Measurements from ENCODE around the gene DDX4. TPM values are rescaled to one million over a fixed set of nuclear protein-coding genes. Genes with fewer than 3 reads are reported as not detected.
"Not testable (repeated sequence)": the region's sequence is repeated elsewhere in the genome, so short reads cannot be mapped to it uniquely, and the experiment has no call there.

DDX4 gene
- 0.83 and 1.3 TPM in 2 replicates for total RNA-seq

DNA sequence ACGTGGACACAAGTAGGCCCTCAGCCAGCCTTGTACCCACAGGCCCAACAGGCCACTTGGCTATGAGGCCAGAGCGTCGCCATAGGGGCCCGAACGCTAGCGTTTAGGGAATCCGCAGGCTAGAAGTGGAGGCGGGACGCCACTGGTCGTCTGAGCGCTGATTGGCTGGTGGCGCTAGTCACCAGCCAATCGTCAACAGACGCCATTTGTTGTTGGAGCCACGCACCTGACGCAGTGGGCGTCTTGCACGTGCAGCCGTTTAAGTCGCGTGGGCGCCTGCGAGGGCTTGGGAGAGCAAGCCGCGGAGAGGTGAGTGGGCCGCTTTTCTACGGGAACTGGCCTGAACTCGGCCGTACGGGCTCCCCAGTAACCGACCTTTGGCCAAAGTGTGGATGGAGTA, at the start of gene DDX4:
Gene DDX4 (plus strand): TSS at position 269 of the 400 bp plus-strand sequence. CDS start 903 bp downstream, outside the sequence.
- intact Hi-C loops (cut with micrococcal nuclease): no loop called here

DNA sequence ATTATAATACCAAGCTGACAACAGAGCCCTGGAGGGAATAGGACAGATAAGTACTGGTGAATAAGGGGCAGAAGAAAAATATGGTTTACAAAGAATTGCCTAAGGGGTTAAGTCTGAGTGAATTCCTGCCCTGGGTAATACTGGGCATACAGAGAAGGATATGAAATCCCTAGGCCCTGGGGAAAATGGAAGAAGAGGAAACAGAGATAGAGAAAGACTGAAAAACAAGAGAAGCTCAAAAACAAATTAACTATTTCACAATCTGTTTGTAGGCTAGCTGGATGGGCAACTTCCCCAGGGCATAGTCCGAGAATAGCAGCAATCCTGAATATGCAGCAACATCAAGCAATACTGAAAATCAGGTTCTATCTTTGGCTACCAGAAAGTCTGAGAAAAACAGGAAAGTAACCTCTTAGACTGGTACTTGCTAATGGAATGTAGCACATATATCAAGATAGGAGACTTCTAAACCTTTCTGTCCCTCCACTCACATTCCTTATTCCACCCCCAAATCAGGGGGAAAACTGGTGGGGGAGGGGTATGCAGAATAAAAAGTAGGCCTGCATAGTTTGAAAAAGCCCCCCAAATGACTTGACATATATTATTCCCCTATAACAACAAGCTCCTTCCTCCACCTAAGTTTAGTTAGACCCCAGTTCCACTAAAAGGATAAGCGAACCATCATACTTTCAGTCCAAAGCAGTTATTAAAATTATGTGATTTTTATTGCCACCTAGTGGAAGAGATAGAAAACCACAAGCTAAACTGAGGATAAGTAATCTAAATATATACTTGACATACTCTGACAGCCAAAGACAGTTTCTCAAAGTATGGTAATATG, 46.4 kb upstream of the DDX4 start:
- intact Hi-C loops (cut with micrococcal nuclease): loop anchor here (1.0 to 5.0 kb wide), 7 partner anchors 89 to 519 kb away; partner anchors contain the start of genes MCIDAS and PLPP1

DNA sequence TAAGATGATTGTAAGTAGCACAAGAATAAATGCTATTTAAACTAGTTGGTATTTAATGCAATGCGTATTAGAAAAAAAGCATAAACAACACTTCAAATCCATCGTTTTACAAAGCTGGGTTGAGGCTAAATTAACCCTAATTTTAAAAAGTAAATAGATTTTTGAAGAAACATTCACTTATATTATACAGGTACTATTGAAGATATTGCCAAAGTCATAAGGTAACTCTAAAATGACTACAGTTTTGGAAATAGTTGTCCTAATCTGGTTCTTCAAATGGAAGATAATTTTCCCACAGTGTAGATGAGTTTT, 45.8 kb upstream of the DDX4 start:
- intact Hi-C loops (cut with micrococcal nuclease): loop anchor here (1.0 to 5.0 kb wide), 6 partner anchors 90 to 520 kb away; partner anchors contain the start of genes MCIDAS and PLPP1

DNA sequence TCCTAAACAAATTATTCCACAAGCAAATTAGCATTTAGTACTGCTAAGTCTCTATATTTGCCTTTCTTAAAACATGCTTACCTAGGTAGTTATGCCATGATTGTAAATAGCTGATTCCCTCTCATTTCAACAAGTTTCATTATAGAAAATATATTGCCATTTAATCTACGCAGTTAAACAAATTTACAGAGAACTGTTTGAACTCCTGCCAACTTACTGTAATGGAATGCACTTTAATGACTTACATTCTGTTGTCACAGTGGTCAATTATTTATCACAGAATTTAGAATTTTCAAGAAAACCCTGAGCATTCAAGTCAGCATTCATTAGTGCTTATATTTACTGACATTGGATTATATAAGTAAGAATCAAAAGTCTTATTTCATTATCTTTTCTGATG, 45.4 kb upstream of the DDX4 start:
- intact Hi-C loops (cut with micrococcal nuclease): loop anchor here (1.0 to 5.0 kb wide), 6 partner anchors 90 to 520 kb away; partner anchors contain the start of genes MCIDAS and PLPP1

DNA sequence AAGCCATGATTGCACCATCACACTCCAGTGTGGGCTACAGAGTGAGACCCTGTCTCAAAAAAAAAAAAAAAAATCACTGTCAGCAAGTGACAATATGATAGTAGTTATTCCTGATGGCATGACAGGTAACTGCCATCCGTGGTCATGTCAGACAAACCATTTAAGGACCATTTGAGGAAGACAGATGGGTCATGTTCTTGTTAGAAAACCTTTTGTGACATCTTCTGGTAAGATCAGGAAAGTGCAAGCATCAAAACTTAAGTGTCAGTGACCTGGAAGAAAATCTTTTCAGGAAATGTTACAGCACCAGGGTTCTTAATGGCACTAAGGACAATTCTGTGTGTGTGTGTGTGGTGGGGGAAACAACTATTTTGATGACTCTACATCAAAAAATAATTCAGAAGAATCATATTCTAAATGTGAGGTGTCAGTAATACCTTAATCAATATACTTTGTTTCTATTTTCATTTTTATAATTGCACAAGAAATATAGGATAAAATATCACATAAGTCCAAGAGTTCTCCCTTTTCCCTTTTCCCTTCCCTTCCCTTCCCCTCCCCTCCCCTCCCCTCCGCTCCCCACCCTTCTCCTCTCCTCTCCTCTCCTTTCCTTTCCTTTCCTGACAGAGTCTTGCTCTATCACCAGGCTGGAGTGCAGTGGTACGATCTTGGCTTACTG, 43.6 kb upstream of the DDX4 start:
- intact Hi-C loops (cut with micrococcal nuclease): loop anchor here (5.0 kb wide), 1 partner anchor 92 kb away; no protein-coding TSS in a partner anchor

DNA sequence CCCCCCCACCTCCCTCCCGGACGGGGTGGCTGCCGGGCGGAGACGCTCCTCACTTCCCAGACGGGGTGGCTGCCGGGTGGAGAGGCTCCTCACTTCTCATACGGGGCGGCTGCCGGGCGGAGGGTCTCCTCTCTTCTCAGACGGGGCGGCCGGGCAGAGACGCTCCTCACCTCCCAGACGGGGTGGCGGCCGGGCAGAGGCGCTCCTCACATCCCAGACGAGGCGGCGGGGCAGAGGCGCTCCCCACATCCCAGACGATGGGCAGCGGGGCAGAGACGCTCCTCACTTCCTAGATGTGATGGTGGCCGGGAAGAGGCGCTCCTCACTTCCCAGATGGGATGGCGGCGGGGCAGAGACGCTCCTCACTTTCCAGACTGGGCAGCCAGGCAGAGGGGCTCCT, 41.2 kb upstream of the DDX4 start:
- intact Hi-C loops (cut with micrococcal nuclease): not testable (repeated sequence)

DNA sequence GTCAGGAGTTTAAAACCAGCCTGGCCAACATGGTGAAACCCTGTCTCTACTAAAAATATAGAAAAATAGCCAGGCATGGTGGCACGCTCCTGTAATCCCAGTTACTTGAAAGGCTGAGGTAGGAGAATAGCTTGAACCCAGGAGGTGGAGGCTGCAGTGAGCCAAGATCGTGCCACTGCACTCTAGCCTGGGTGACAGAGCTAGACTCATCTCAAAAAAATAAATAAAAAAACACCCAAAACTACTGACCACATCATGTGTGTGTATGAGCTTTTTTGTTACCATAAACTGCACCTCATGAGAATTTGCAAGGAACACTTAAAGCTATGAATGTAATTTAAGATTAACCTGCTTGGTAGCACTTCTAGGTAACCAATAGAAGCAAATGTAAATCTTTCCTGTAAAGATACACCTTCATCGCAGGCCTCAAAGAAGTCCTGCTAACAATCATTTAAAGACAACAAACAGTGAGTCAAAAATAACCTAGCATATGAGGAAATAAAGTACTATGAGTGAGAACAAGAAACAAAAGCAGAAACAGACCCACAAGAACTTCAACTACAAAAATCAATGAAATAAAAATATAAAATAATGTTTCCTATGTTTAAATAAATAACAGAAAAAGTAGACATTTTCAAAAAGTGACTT, 38.7 kb upstream of the DDX4 start:
- intact Hi-C loops (cut with micrococcal nuclease): no loop called here

DNA sequence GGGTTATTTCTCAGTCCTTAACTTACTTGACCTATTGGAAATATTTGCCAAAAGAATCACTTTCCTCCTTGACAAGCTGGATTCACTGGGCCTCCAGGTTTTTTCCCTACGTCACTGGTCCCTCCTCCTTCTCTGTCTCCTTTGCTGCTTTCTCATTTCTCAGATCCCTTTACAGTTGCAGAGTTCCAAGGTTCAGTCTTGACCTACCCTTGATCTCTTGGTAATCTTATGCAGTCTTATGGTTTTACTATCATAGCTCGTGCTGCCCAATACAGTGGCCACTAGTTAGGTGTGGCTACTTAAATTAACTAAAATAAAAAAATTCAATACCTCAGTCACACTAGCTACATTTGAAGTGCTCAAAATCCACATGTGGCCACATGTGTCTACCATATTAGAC, 37.1 kb upstream of the DDX4 start:
- intact Hi-C loops (cut with micrococcal nuclease): no loop called here

DNA sequence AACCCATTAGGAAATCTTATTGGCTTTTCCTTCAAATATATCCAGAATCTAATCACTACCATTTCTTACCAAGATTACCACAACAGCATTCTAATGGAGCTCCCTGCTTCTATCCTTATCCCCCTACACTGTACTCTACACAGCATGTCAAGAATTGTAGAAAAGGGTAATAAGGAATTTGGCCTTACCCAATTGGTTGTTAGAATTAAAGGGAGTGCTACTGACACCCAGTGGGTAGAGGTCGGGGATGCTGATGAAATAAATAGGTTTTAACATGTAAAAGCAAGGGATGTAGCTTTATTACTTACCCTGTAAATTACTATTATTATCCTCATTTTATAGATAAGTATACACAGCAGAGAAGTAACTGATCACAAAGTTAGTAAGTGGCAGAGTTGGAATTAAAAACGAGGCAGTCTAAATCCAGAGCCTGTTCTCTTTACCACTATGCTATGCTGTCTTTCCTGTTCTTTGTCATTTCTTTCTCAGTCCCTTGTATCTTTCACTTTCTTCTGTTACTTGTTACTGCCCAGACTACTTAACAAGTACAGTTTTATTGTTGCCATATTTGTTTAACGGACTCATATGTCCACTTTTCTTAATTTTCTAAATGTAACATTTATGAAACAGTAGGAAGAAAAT, 36.3 kb upstream of the DDX4 start:
- intact Hi-C loops (cut with micrococcal nuclease): no loop called here

DNA sequence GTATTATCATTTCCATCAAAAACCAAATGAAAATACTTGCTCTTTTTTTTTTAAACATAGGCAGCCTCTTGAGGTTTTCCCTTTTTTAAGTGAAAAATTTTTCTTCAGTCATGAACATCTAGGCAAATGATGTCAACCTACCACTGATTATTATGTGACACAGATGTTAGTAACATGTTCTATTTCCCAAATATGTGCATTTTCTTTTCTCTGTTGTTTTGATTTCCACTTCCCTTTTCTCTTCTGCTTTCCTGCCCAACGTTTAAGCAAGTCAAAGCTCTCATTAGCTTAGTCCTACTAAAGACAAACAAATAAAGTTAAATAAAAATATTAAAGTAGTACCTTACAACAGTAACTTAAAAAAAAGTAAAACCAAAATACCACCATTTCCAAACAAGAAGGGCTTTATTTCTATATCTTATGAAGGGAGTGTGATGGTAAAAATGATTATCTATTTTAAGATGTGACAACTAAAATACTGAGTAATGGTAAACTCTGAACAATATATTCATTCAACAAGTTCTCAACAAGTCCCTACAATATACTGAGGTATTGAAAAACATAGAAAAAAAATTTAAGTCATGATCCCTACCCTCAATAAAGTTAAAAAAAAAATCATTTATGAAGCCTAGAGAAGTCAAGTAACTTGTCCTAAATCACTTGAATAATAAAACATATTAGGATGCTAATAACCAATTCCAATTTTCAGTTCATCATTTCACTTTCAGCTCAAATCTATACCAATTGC, 35.1 kb upstream of the DDX4 start:
- intact Hi-C loops (cut with micrococcal nuclease): no loop called here

DNA sequence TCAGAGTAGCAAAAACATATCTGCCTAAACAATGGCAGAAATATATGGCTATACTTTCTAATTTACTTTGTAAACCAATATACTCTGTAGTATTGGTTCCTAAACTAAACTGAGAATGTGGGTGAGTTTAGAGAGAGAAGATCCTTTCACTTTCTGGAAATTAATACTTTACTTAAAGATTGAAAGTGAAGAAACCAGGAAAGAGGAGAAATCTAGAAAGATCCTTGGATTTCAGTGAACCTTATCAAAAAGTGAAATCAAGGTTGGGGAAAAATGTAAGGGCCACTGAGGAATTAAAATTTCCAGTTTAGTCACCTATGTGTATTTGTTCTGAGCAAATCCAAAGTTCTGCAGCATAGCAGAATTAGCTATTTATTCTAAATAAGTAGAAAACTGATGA, 31.6 kb upstream of the DDX4 start:
- intact Hi-C loops (cut with micrococcal nuclease): no loop called here

DNA sequence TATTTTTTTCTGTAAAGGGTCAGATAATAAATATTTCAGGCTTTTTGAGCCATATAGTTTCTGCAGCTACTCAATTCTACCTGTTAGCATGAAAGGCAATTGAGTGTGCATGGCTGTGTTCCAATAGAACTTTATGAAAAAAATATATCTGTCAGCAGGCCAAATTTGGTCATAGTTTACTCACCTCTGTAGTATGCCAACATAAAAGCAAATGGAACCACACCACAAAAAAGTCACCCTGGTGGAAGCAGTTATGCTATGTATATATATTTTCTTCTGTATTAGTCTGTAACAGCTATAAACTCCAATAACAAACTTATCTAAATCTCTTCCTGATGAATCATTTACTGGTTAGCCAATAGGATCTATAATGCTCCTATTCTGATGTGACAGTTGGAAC, 29.1 kb upstream of the DDX4 start:
- intact Hi-C loops (cut with micrococcal nuclease): no loop called here

DNA sequence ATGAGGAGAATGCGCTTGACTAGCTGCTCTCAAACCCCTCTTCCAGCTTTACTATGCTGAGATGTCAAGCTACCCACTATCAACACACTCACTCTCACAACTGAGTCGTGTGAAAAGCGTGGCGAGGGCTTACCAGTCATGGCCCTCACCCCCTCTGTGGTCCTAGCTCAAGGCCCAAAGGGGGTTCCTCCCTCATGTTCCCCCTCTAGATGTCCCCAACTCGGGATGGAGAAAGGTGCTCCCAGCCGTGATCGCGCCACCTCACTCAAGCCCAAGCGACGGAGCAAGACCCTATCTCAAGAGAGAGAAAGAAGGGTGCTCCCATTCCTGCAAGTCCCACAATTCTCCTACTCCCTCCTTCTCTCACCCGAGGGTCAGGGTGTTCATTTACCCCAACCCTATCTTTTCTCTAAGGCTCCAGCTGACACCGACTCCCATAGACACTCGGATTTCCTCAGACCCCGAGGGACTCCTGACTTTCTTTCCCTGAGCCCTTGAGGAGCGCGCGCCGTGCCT, 26.3 kb upstream of the DDX4 start:
- intact Hi-C loops (cut with micrococcal nuclease): loop anchor here (1.0 to 5.0 kb wide), 13 partner anchors 52 to 1461 kb away; partner anchors contain the start of genes CDC20B, GPBP1, IL31RA and IL6ST

DNA sequence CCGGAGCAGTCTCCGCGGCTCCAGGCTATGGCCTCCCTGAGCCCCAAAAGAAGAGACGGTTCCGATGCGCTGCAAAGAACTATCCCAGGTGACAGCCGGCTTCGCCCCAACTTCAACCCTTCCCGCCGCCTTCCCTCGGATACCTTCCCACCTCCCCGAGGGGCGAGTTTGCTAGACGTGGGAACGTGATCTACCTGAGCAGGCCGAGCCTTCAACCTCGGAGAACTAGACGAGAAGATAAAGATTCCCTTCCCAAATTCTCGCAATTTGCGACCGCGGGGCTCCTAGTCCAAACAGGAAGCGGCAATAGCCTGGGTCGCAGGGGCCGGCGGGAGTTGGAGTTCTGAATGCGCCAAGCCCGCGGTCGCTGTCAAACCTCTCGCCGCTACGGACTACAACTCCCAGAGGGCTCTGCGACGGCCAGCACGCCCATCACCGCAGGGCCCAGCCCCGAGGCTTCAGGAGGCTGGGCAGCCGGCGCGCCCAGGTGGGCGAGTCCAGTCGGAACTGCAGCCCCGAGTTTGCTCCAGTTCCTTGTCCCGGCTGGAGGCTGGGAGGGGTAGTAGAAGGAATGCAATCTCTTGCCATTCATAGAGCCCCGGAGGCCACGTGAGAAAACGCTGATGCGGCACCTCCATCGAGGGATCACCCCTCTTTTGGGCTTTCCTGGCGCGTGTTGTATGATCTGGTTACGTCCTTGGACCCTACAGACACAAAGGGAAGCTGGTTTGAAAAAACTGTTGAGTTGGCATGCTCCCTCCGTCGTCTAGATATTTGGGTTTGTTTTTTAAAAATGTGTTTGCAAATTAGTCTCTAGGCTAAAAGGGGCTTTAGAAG, 25.6 kb upstream of the DDX4 start, which contains the start of gene SLC38A9:
Gene SLC38A9 (minus strand): TSS at position 302 of the 837 bp plus-strand sequence. CDS start 14,366 bp downstream, outside the sequence.
- intact Hi-C loops (cut with micrococcal nuclease): loop anchor here (1.0 to 5.0 kb wide), 13 partner anchors 51 to 1460 kb away; partner anchors contain the start of genes CDC20B, GPBP1, IL31RA and IL6ST

DNA sequence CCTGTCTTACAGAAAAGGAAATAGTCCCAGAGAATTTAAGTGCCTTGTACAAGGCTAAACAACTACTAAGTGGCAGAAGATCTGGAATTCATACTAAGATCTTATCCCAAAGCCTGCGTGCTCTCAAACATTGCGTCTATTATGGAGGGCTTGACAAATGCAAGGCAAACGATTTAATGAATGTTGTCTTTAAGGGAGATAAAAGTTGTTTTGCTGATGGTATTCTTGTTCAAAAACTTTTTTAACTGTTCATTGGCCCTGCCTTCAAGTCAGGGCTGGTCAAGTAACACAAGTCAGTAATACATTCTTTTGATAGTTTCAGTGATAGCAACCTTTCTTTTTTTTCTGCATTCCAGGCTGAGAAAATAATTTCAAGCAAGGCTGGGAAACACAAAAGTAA, 24.0 kb upstream of the DDX4 start:
- intact Hi-C loops (cut with micrococcal nuclease): loop anchor here (2.0 to 5.0 kb wide), 6 partner anchors 209 to 1458 kb away; partner anchors contain the start of genes GPBP1 and IL6ST

DNA sequence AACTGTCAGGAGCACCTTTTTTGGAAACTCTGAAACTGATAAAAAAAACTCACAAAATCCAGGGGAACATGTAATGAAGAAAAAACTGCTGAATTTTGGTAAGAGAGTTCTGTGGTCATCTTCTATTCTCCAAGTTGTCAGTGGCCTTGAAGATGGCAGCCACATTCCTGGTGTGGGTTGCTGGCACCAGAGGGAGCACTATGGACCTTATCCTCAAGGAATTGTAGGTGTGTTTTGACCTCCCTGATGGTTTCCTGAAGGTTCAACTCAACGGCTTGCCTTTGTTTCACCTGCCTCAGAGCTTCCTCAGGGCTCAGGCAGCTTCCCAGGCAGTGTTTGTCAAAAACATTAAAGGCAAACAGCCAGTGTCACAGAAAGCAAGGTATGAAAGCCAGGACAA, 23.5 kb upstream of the DDX4 start:
- intact Hi-C loops (cut with micrococcal nuclease): loop anchor here (5.0 kb wide), 1 partner anchor 1458 kb away; the partner anchor contains the start of gene GPBP1

DNA sequence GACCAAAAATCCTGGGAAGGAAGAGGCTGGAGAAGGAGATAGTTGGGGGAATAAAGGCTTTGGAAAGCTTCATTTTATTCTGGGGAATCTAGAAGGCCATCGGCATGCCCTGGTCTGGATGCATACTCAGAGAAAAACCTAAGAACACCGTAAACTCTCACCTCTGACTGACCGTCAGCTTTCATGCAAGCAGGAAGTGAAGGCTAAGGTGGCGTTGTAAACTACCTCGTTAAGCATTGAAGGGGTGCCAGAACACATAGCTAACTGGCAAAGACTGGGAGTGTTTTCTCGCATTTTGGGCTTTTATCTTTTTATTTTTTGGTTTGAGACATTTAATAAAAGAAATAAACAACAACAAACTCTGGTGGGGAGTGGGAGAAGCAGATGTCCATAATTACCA, 23.1 kb upstream of the DDX4 start:
- intact Hi-C loops (cut with micrococcal nuclease): loop anchor here (5.0 kb wide), 1 partner anchor 1458 kb away; the partner anchor contains the start of gene GPBP1

DNA sequence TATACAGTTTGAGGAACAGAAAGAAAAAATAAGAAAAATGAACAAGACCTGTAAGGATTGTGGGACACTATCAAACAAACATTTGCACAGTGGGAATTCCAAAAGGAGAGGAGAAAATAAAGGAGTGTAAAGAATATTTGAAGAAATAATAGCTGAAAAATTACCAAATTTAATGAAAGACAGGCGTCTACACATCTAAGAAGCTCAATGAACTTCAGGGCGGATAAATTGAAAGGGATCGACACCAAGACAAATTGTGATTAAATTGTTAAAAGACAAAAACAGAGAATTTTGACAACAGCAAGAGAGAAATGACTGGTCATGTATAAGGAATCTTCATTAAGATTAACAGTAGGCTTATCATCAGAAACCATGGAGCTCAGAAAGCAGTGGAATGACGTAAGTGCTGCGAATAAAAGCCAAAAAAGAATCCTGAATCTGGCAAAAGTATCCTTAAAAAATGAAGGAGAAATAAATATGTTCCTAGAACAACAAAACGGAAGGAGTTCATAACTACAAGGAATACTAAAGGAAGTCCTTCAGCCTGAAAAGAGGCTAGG, 22.3 kb upstream of the DDX4 start:
- intact Hi-C loops (cut with micrococcal nuclease): no loop called here

DNA sequence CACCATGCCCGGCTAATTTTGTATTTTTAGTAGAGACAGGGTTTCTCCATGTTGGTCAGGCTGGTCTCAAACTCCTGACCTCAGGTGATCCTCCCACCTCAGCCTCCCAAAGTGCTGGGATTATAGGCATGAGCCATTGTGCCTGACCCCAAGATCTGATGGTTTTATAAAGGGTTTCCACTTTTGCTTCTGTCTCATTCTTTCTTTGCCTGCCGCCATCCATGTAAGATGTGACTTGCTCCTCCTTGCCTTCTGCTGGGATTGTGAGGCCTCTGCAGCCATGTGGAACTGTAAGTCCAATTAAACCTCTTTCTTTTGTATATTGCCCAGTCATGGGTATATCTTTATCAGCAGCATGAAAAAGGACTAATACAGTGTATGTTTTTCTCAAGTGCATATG, 18.8 kb upstream of the DDX4 start:
- intact Hi-C loops (cut with micrococcal nuclease): not testable (repeated sequence)
